ENCODE results near the gene XPO1. TPM values are rescaled to one million over a fixed set of nuclear protein-coding genes. Genes with fewer than 3 reads are reported as not detected.

Gene XPO1
- total and polyA plus RNA-seq, 12 donors = 48.6 to 137 (median 79.1) TPM

DNA sequence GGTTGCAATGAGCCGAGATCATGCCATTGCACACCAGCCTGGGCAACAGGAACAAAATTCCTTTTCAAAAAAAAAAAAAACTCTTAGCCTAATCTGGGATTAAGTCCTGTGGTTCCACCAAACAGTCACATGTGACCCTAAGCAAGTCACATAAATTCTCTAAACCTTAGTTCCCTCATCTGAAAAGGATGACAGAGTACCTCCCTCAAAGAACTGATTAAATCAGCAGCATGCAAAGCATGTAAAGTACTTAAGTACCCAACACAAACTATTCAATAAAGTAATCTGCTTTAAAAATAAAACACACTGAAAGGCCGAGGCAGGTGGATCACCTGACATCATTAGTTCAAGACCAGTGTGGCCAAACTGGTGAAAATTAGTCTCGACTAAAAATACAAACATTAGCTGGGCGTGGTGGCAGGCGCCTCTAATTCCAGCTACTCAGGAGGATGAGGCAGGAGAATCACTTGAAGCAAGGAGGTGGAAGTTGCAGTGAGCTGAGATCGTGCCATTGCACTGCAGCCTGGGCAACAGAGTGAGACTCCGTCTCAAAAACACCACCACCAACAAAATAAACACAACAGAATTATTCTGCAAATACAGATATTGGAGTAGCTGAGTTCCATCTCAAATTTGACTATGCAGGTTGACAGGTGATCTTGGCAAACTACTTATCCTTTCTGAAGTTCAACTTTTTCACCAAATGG is 74.2 kb downstream of the XPO1 start:
- TF ChIP-seq, protein P1, sequence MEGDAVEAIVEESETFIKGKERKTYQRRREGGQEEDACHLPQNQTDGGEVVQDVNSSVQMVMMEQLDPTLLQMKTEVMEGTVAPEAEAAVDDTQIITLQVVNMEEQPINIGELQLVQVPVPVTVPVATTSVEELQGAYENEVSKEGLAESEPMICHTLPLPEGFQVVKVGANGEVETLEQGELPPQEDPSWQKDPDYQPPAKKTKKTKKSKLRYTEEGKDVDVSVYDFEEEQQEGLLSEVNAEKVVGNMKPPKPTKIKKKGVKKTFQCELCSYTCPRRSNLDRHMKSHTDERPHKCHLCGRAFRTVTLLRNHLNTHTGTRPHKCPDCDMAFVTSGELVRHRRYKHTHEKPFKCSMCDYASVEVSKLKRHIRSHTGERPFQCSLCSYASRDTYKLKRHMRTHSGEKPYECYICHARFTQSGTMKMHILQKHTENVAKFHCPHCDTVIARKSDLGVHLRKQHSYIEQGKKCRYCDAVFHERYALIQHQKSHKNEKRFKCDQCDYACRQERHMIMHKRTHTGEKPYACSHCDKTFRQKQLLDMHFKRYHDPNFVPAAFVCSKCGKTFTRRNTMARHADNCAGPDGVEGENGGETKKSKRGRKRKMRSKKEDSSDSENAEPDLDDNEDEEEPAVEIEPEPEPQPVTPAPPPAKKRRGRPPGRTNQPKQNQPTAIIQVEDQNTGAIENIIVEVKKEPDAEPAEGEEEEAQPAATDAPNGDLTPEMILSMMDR (IDR thresholded peaks at IDR 0.05) = no peak
- Histone ChIP-seq H3K36me3 (replicated peaks in 1 of 2) (no peaks in the 10 kb centered on the region), H3K27me3 (no peaks in the 10 kb centered on the region), H3K4me1 (replicated peaks in 1 of 2) (peaks cover 15 to 39% of the 10 kb centered on the region in 2 donors), H3K9me3 (replicated peaks in 1 of 3) (no peaks in the 10 kb centered on the region), H3K4me3 (no peak overlapping the region), H3K27ac (no peak overlapping the region)
- 91 to 94% (median 92%) methylated on average over 7 of the region's 7 CpGs for WGBS, 4 donors
- DNase-seq = peak in 1 of 7 donors; percentile 39
- intact Hi-C loops (cut with DNase I) = no loop called here

- 86 to 94% (median 91%) methylated on average over 2 of the region's 2 CpGs for WGBS, 4 donors
- intact Hi-C loops (cut with DNase I) = no loop called here
- Histone ChIP-seq H3K4me1 (replicated peaks in 1 of 2) (peaks cover 18 to 41% of the 10 kb centered on the region in 2 donors), H3K27ac (no peak overlapping the region), H3K9me3 (replicated peaks in 1 of 3) (no peaks in the 10 kb centered on the region), H3K27me3 (no peaks in the 10 kb centered on the region), H3K36me3 (replicated peaks in 1 of 2) (no peaks in the 10 kb centered on the region), H3K4me3 (no peak overlapping the region)
- TF ChIP-seq POLR2A (IDR thresholded peaks at IDR 0.05) = no peak
- TF ChIP-seq, protein P1 (IDR thresholded peaks at IDR 0.05) = no peak
- no peak for DNase-seq
These were observed 76.8 kb downstream of the XPO1 start for GRCh38 chr2:61461404-61461803.

- H3K27me3 ChIP-seq = no peaks in the 10 kb centered on the region
- TF ChIP-seq, protein P1 (IDR thresholded peaks at IDR 0.05) = no peak
- no peak for TF ChIP-seq POLR2A (IDR thresholded peaks at IDR 0.05)
- H3K9me3 ChIP-seq (replicated peaks in 1 of 3) = no peaks in the 10 kb centered on the region
- H3K27ac ChIP-seq = peak overlapping the region in 4 of 5 donors; percentile 4 to 81 (median 66)
- peaks cover 18 to 48% of the 10 kb centered on the region in 2 donors for H3K4me1 ChIP-seq (replicated peaks in 1 of 2)
- intact Hi-C loops (cut with DNase I) = no loop called here
- WGBS, 4 donors = 29 to 41% (median 37%) methylated on average over 4 of the region's 4 CpGs
- DNase-seq = peak in 6 of 7 donors; percentile 56 to 73 (median 64)
- no peaks in the 10 kb centered on the region for H3K36me3 ChIP-seq (replicated peaks in 1 of 2)
- H3K4me3 ChIP-seq = no peak overlapping the region
These were observed 78.0 kb downstream of the XPO1 start for GRCh38 chr2:61460163-61460562.

DNA sequence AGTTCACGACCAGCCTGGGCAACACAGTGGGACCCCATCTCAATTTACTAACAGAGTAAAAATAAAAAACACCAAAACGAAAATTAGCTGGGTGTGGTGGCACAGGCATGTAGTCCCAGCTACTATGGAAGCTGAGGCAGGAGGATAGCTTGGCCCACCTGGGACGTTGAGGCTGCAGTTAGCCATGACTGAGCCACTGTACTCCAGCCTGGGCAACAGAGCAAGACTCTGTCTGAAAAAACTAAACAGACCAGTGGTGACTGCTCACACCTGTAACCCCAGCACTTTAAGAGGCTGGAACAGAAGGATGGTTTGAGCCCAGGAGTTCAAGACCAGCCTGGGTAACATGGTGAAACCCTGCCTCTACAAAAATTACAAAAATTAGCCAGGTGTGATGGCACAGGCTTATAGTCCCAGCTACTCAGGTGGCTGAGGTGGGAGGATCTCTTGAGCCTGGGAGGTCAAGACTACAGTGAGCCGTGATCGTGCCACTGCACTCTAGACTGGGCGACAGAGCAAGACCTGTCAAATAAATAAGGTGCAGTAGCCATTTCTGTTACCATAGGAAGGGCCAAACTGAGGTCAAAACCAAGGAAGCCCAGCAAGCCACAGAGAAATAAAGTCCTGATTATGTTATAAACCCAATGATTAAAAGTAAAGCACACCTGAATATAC is 81.3 kb downstream of the XPO1 start:
- peak in 1 of 7 donors; percentile 42 for DNase-seq
- no peak overlapping the region for H3K27ac ChIP-seq
- WGBS, 4 donors = 91 to 93% (median 92%) methylated on average over 6 of the region's 6 CpGs
- no peaks in the 10 kb centered on the region for H3K27me3 ChIP-seq
- intact Hi-C loops (cut with DNase I) = no loop called here
- H3K36me3 ChIP-seq (replicated peaks in 1 of 2) = no peaks in the 10 kb centered on the region
- H3K9me3 ChIP-seq (replicated peaks in 1 of 3) = no peaks in the 10 kb centered on the region
- no peak overlapping the region for H3K4me3 ChIP-seq
- H3K4me1 ChIP-seq (replicated peaks in 1 of 2) = peaks cover 18 to 64% of the 10 kb centered on the region in 2 donors
- TF ChIP-seq POLR2A (IDR thresholded peaks at IDR 0.05) = no peak
- TF ChIP-seq, protein P1 (IDR thresholded peaks at IDR 0.05) = no peak
